ENCODE measurements around the gene KRT84.

The KRT84 gene

DNA sequence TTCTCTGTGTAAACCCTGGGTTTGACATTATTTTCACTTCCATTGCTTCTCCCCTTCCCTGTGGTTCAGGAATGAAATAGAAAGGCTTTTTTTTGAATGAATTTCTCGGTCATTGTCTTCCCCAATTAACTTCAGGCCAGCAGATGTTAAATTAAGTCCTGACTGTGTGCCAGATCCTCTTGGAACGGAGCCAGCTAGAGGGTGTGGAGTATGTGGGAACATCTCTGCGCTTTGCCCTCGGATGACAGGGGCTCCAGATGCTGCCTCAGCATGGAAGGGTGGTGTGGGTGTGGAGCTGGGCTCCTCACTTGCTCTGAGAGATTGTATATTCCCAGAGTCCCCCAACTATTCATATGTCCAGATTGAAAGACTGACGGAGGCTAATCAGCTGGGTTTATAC, 31.3 kb downstream of the KRT84 start:
- no peaks in the 10 kb centered on the region for H3K4me1 ChIP-seq (ENCODE audit: control insufficient read depth, insufficient read depth, low read length)
- H3K27ac ChIP-seq (ENCODE audit: insufficient read depth, low read depth, low read length, poor library complexity, severe bottlenecking): no peak overlapping the region
- H3K4me3 ChIP-seq (ENCODE audit: insufficient read depth, low read depth, low read length): no peak overlapping the region
- H3K27me3 ChIP-seq (ENCODE audit: control insufficient read depth, insufficient read depth, low read length, poor library complexity, severe bottlenecking): no peaks in the 10 kb centered on the region
- no peaks in the 10 kb centered on the region for H3K9me3 ChIP-seq (ENCODE audit: control insufficient read depth, low read length)
- H3K36me3 ChIP-seq (ENCODE audit: control insufficient read depth, insufficient read depth, low read length): no peaks in the 10 kb centered on the region
- WGBS, 2 experiments: 71 to 75% methylated on average over 5 of the region's 5 CpGs

DNA sequence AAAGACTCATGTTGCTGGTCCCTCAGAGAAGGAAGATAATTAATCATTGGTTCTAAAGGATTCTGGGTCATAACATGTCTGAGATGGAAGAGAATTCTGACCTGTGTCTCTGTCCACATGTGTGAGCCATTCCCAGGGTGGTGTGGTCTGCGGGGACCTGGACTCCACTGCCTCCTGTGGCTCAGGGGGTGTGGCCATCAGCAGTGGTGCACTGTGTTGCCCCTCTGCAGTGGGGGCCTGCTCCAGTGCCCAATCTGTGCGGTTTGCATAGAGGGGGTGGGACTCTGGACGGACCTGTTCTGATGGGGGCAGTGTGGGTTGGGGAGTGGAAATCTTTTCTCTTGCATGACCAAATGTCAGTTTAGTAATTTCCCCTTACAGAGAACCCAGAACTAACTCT, 31.7 kb downstream of the KRT84 start:
- H3K36me3 ChIP-seq (ENCODE audit: control insufficient read depth, insufficient read depth, low read length): no peaks in the 10 kb centered on the region
- no peak overlapping the region for H3K27ac ChIP-seq (ENCODE audit: insufficient read depth, low read depth, low read length, poor library complexity, severe bottlenecking)
- H3K9me3 ChIP-seq (ENCODE audit: control insufficient read depth, low read length): no peaks in the 10 kb centered on the region
- H3K4me3 ChIP-seq (ENCODE audit: insufficient read depth, low read depth, low read length): no peak overlapping the region
- no peaks in the 10 kb centered on the region for H3K27me3 ChIP-seq (ENCODE audit: control insufficient read depth, insufficient read depth, low read length, poor library complexity, severe bottlenecking)
- 84 to 92% methylated on average over 3 of the region's 3 CpGs for WGBS, 2 experiments
- no peaks in the 10 kb centered on the region for H3K4me1 ChIP-seq (ENCODE audit: control insufficient read depth, insufficient read depth, low read length)

DNA sequence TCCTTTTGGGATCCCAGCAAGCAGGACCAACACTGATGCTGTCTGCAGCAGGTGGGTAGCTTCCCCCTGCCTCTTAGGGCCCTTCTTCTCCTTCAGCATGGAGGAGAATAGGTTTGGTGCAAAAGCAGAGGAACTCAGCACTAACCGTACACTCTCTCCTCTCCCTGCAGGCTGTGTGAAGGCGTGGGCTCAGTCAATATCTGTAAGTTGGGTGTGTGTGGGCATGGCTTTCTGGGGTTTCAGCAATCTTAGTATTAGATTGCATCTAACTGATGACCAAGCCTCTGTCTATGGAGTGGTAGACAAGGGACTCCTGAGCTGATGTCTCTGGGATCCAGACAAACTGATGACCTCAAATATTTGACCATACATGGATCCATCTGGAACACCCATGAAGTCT, 32.5 kb downstream of the KRT84 start:
- Histone ChIP-seq H3K4me1 (ENCODE audit: control insufficient read depth, insufficient read depth, low read length) (no peaks in the 10 kb centered on the region), H3K9me3 (ENCODE audit: control insufficient read depth, low read length) (no peaks in the 10 kb centered on the region), H3K36me3 (ENCODE audit: control insufficient read depth, insufficient read depth, low read length) (no peaks in the 10 kb centered on the region), H3K27ac (ENCODE audit: insufficient read depth, low read depth, low read length, poor library complexity, severe bottlenecking) (no peak overlapping the region), H3K27me3 (ENCODE audit: control insufficient read depth, insufficient read depth, low read length, poor library complexity, severe bottlenecking) (no peaks in the 10 kb centered on the region), H3K4me3 (ENCODE audit: insufficient read depth, low read depth, low read length) (no peak overlapping the region)
- WGBS, 2 experiments: 83 to 91% methylated on average over 1 to 2 of the region's 2 CpGs

DNA sequence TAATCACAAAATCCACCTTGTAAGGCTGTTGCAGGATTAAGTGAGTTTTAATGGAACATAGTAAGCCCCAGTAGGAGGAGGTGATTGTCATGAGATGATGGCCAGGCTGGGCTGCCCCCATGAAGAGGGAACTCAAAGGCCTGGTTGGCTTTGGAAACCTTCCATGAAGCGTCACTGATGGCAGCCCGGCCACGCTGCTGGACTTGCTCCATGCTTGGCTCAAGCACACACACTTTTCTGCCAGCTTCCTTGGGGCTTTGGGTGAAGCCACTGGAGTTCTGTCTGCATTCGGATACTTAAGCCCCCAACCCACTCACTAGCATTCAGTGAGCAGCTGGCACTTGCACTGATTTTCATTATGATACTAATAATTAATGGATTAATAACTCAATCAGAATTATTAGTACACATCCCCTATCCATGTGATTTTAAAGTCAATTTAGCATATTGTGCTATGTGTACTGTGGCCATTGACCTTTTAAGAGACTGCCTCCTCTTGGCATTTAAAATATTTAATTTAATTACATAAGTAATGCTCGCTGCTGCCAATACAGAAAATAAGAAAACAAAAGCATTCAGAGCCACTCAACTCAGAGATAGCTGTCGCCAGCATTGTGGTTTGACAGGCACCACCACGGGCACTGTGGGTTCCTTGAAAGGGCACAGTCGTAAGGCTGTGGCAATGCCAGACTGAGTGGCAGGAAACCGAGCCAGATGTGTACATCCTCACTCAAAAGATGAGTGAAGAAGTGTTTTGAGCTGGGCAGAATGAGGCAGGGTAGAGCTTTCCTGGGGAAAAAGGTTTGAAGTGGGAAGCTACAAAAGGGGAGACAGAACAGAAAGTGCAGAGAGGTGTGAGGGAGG, 34.0 kb downstream of the KRT84 start:
- no peaks in the 10 kb centered on the region for H3K9me3 ChIP-seq (ENCODE audit: control insufficient read depth, low read length)
- H3K27me3 ChIP-seq (ENCODE audit: control insufficient read depth, insufficient read depth, low read length, poor library complexity, severe bottlenecking): no peaks in the 10 kb centered on the region
- H3K27ac ChIP-seq (ENCODE audit: insufficient read depth, low read depth, low read length, poor library complexity, severe bottlenecking): no peak overlapping the region
- H3K4me3 ChIP-seq (ENCODE audit: insufficient read depth, low read depth, low read length): no peak overlapping the region
- H3K4me1 ChIP-seq (ENCODE audit: control insufficient read depth, insufficient read depth, low read length): no peaks in the 10 kb centered on the region
- H3K36me3 ChIP-seq (ENCODE audit: control insufficient read depth, insufficient read depth, low read length): no peaks in the 10 kb centered on the region
- WGBS, 2 experiments: 92 to 93% methylated on average over 9 of the region's 9 CpGs

DNA sequence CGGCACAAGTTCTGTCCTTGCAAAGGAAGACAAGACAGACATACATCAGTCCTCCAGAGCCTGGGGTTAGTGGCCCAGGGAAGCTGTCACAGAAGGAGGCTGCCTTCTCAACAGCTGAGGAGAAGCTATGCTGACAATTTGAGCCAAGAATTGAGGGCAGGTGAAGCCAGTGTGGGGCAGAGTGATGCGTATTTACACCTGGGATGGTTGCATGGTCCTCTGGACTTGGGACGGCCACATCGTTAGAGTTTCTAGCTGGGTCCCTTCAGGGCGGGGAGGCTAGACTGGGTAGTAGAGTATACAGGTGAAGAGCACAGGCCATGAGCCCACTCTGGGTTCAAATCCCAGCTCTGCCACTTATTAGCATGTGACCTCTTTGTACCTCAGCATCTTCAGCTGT, 34.7 kb downstream of the KRT84 start:
- Histone ChIP-seq H3K27me3 (ENCODE audit: control insufficient read depth, insufficient read depth, low read length, poor library complexity, severe bottlenecking) (no peaks in the 10 kb centered on the region), H3K4me3 (ENCODE audit: insufficient read depth, low read depth, low read length) (no peak overlapping the region), H3K27ac (ENCODE audit: insufficient read depth, low read depth, low read length, poor library complexity, severe bottlenecking) (no peak overlapping the region), H3K36me3 (ENCODE audit: control insufficient read depth, insufficient read depth, low read length) (no peaks in the 10 kb centered on the region), H3K4me1 (ENCODE audit: control insufficient read depth, insufficient read depth, low read length) (no peaks in the 10 kb centered on the region), H3K9me3 (ENCODE audit: control insufficient read depth, low read length) (no peaks in the 10 kb centered on the region)
- WGBS, 2 experiments: 88 to 98% methylated on average over 5 of the region's 5 CpGs

DNA sequence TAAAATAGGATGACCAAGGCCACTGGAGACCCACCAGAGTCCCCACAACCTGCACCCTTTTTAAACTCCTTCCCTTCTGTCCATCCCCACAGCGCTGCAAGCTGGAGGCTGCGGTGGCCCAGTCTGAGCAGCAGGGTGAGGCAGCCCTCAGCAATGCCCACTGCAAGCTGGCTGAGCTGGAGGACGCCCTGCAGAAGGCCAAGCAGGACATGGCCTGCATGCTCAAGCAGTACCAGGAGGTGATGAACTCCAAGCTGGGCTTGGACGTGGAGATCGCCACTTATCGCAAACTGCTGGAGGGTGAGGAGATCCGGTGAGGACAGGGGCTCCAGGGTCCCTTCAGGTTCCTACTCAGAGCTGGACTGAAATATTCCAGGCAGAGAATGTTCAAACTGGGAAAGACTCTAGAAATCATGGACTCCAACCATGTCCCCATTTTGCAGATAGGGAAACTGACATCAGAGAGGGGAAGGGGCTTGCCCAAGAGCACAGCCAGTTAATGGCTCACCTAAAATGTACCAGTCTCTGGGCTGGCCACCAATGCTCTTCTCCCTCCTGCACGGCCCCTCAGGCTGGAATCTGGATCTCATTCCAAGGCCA, 35.3 kb downstream of the KRT84 start:
- no peak overlapping the region for H3K27ac ChIP-seq (ENCODE audit: insufficient read depth, low read depth, low read length, poor library complexity, severe bottlenecking)
- no peaks in the 10 kb centered on the region for H3K36me3 ChIP-seq (ENCODE audit: control insufficient read depth, insufficient read depth, low read length)
- H3K4me1 ChIP-seq (ENCODE audit: control insufficient read depth, insufficient read depth, low read length): no peaks in the 10 kb centered on the region
- no peak overlapping the region for H3K4me3 ChIP-seq (ENCODE audit: insufficient read depth, low read depth, low read length)
- 93 to 94% methylated on average over 8 of the region's 8 CpGs for WGBS, 2 experiments
- H3K9me3 ChIP-seq (ENCODE audit: control insufficient read depth, low read length): no peaks in the 10 kb centered on the region
- H3K27me3 ChIP-seq (ENCODE audit: control insufficient read depth, insufficient read depth, low read length, poor library complexity, severe bottlenecking): no peaks in the 10 kb centered on the region

DNA sequence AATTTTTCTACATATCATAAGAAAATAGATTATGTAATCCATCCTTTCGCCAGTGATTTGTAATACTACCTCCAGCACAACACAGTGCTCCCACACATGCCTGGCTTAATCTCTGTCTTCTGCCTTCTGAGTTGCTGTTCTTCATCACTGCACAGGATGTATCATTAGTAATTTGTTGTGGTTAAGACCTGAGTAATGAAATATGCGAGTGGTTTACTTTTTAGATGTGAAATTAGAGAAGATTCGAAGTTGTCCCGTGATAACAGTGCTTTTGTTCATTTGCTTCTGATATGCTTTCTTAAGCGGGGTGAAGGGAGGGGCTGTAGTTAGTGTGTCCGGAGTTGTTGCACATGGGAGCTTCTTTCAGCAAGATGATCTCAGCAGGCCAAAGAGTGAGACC, 36.3 kb downstream of the KRT84 start:
- H3K27ac ChIP-seq (ENCODE audit: insufficient read depth, low read depth, low read length, poor library complexity, severe bottlenecking): no peak overlapping the region
- H3K4me3 ChIP-seq (ENCODE audit: insufficient read depth, low read depth, low read length): no peak overlapping the region
- H3K27me3 ChIP-seq (ENCODE audit: control insufficient read depth, insufficient read depth, low read length, poor library complexity, severe bottlenecking): no peaks in the 10 kb centered on the region
- no peaks in the 10 kb centered on the region for H3K9me3 ChIP-seq (ENCODE audit: control insufficient read depth, low read length)
- WGBS, 2 experiments: 93 to 94% methylated on average over 6 of the region's 6 CpGs
- no peaks in the 10 kb centered on the region for H3K36me3 ChIP-seq (ENCODE audit: control insufficient read depth, insufficient read depth, low read length)
- no peaks in the 10 kb centered on the region for H3K4me1 ChIP-seq (ENCODE audit: control insufficient read depth, insufficient read depth, low read length)

DNA sequence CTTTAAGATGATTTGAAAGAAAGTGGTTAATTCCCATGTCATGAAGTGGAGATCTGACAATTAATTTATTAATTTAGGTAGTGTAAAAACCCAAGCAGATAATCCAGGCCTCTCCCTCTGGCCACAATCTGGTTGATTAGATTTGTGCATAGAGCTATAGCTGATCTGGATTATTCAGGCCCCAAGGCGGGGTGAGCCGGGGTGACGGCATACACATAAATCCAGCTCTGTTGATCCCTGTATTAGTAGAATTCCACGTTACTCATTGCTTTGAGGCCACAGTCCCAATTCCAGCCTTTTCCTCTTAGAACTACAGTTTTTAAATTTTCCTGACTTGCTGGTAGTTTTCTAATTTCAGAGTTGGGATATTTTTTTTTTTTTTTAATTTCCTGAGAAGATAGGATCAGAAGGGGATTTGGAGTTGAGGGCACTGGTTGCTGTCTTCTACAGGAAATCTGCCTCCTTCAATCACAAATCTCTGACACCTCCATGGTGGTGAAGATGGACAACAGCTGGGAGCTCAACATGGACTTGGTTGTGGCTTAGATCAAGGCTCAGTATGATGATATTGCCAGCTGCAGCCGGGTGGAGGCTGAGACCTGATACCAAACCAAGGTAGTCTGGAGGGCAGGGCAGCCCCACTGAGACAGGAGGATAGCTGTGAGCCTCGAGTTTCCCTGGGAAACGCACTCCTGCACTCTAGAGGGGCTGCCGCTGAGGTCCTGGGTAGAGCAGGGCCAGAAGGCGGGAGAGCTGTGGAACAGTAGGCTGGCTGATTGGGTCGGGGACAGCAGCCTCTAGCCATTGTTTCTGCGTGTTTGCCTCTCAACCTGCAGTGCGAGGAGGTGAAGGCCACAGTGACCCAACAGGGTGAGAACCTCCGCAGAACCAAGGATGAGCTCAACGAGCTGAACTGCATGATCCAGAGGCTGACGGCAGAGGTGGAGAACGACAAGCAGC, 37.6 kb downstream of the KRT84 start:
- H3K27ac ChIP-seq (ENCODE audit: insufficient read depth, low read depth, low read length, poor library complexity, severe bottlenecking): no peak overlapping the region
- no peaks in the 10 kb centered on the region for H3K36me3 ChIP-seq (ENCODE audit: control insufficient read depth, insufficient read depth, low read length)
- H3K9me3 ChIP-seq (ENCODE audit: control insufficient read depth, low read length): no peaks in the 10 kb centered on the region
- H3K4me1 ChIP-seq (ENCODE audit: control insufficient read depth, insufficient read depth, low read length): no peaks in the 10 kb centered on the region
- H3K27me3 ChIP-seq (ENCODE audit: control insufficient read depth, insufficient read depth, low read length, poor library complexity, severe bottlenecking): no peaks in the 10 kb centered on the region
- H3K4me3 ChIP-seq (ENCODE audit: insufficient read depth, low read depth, low read length): no peak overlapping the region
- WGBS, 2 experiments: 75 to 77% methylated on average over 16 of the region's 16 CpGs

DNA sequence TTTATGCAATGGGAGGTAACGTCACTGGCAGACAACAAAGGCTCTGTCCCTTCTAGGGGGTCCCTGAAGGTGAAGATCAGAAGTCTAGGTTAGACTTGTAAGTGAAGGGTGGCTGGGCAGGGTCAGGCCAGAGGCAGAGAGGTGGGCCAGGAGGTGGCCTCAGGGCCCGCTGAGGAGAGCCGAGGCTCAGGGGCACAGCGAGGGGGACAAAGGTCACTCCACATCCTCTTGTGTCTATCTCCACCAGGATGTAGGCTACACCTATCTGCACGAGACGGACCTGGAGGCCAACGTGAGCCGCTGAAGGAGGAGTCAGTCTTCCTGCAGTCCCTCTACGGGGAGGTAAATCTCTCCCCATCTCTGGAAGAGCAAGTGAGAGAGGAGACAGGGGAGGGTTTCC, 38.4 kb downstream of the KRT84 start:
- Histone ChIP-seq H3K27me3 (ENCODE audit: control insufficient read depth, insufficient read depth, low read length, poor library complexity, severe bottlenecking) (no peaks in the 10 kb centered on the region), H3K4me1 (ENCODE audit: control insufficient read depth, insufficient read depth, low read length) (no peaks in the 10 kb centered on the region), H3K4me3 (ENCODE audit: insufficient read depth, low read depth, low read length) (no peak overlapping the region), H3K9me3 (ENCODE audit: control insufficient read depth, low read length) (no peaks in the 10 kb centered on the region), H3K36me3 (ENCODE audit: control insufficient read depth, insufficient read depth, low read length) (no peaks in the 10 kb centered on the region), H3K27ac (ENCODE audit: insufficient read depth, low read depth, low read length, poor library complexity, severe bottlenecking) (no peak overlapping the region)
- WGBS, 2 experiments: 82 to 84% methylated on average over 9 of the region's 9 CpGs

DNA sequence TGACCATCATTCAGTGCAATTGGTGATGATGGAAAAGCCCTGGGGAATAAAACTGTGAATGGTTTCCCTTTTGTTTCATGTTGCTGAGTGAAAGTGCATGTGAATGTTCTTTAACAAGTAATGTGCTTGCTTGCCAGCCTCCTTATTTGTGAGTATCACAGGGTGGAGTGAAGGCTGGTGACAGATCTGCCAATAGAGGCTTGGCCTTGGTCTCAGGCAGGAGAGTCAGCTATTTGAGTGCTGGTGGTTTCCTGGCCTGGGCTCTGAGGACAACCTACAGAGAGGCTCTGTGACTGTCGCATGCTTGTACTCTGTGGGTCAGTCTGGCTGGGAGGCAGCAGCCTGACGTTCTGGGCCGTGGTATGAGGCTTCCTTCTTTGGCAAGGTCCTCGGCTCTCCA, 38.9 kb downstream of the KRT84 start:
- Histone ChIP-seq H3K27me3 (ENCODE audit: control insufficient read depth, insufficient read depth, low read length, poor library complexity, severe bottlenecking) (no peaks in the 10 kb centered on the region), H3K4me1 (ENCODE audit: control insufficient read depth, insufficient read depth, low read length) (no peaks in the 10 kb centered on the region), H3K4me3 (ENCODE audit: insufficient read depth, low read depth, low read length) (no peak overlapping the region), H3K36me3 (ENCODE audit: control insufficient read depth, insufficient read depth, low read length) (no peaks in the 10 kb centered on the region), H3K27ac (ENCODE audit: insufficient read depth, low read depth, low read length, poor library complexity, severe bottlenecking) (no peak overlapping the region), H3K9me3 (ENCODE audit: control insufficient read depth, low read length) (no peaks in the 10 kb centered on the region)
- WGBS, 2 experiments: 60 to 63% methylated on average over 4 of the region's 4 CpGs

All from ectodermal cell (in vitro differentiated cells).